ENCODE measurements around the gene NR0B1.

NR0B1 gene

GRCh38 chrX:30270639-30271038 is 38.6 kb downstream of the NR0B1 start:
- no peak for DNase-seq (ENCODE audit: low spot score)

GRCh38 chrX:30262763-30263162 is 46.4 kb downstream of the NR0B1 start:
- no peak for DNase-seq (ENCODE audit: low spot score)

- no peak for DNase-seq (ENCODE audit: low spot score)
These were observed 48.2 kb downstream of the NR0B1 start for GRCh38 chrX:30261012-30261411.

GRCh38 chrX:30259927-30260326 is 49.3 kb downstream of the NR0B1 start:
- DNase-seq (ENCODE audit: low spot score): no peak

Data from AG08396 (cell line).